AG04450 (cell line): ENCODE data around the gene RAE1. TPM values are rescaled to one million over a fixed set of nuclear protein-coding genes. Genes with fewer than 3 reads are reported as not detected.

Source experiments
- CTCF ChIA-PET: fragments of 300-600, 350-600 bp; formaldehyde crosslinking; extraction: SDS; loops from one replicate; lab custom pipeline; 2022; ENCODE audit warnings: antibody characterized with exemption, inconsistent platforms; lab: Charles Lee
- POLR2A ChIA-PET: fragments of 350-600 bp; formaldehyde crosslinking; extraction: SDS; loops from one replicate; lab custom pipeline; 2021; ENCODE audit warnings: antibody characterized with exemption, inconsistent platforms; lab: Yijun Ruan, JAX
- DNase-seq: peaks from one replicate; pipeline ENCODE4 v3.0.0-alpha.2; 2011; ENCODE audit warnings: low read depth, low spot score
- H3K27ac ChIP-seq: one replicate; pipeline ENCODE4 v1.5.1; 2012; ENCODE audit warnings: low read depth, low read length, control low read depth
- H3K27me3 ChIP-seq: one replicate; pipeline ENCODE4 v1.6.0; 2012; ENCODE audit warnings: low read length; ENCODE audit not compliant: control insufficient read depth, insufficient read depth
- H3K4me3 ChIP-seq: 2 replicates; pipeline ENCODE4 v1.5.1; 2011; ENCODE audit warnings: mild to moderate bottlenecking, low read depth, low read length, control low read depth
- H3K9me3 ChIP-seq: 2 replicates; pipeline ENCODE4 v1.5.1; 2012; ENCODE audit warnings: low read length; ENCODE audit not compliant: control insufficient read depth, insufficient read depth
- polyA plus RNA-seq: library from polyadenylated mRNA; depleted of rRNA; stranded (reverse); fragments of >200 nt; gene quantifications from 2 replicates; pipeline ENCODE4 v1.2.3, GENCODE V29; 2011
- TF ChIP-seq, protein P1 (sequence below): IDR thresholded peaks from 2 replicates; pipeline ENCODE4 v1.5.1; 2011; ENCODE audit warnings: low read depth, low read length, control low read depth, inconsistent platforms

RAE1 gene
- polyA plus RNA-seq, 1 experiment: 45.8 TPM

DNA sequence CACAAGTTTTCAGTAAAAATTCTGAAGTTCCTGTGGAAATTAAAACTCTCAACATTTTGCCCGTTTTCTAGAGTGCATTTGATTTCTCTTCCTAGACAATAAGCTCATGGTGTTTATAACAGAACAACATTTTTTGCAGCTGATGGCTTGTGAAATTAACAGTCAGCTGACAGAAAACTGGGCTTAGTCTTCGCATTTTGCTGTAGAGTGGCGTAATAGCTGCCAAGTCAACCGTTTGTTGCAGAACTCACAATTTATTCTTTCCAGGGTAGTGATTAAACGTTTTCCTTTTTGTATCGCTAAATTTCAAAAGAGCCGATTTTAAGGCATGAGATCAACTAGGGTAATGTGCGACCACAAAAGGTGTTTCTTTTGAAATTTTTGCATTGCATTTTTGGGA, 20.1 kb upstream of the RAE1 start:
- Histone ChIP-seq H3K9me3 (no peaks in the 10 kb centered on the region; the same call in 1 of the 2 replicates), H3K27me3 (peaks cover 8% of the 10 kb centered on the region), H3K27ac (no peak overlapping the region), H3K4me3 (no peak overlapping the region)
- ChIA-PET CTCF (no interaction called here), POLR2A (no interaction called here)
- TF ChIP-seq, protein P1, sequence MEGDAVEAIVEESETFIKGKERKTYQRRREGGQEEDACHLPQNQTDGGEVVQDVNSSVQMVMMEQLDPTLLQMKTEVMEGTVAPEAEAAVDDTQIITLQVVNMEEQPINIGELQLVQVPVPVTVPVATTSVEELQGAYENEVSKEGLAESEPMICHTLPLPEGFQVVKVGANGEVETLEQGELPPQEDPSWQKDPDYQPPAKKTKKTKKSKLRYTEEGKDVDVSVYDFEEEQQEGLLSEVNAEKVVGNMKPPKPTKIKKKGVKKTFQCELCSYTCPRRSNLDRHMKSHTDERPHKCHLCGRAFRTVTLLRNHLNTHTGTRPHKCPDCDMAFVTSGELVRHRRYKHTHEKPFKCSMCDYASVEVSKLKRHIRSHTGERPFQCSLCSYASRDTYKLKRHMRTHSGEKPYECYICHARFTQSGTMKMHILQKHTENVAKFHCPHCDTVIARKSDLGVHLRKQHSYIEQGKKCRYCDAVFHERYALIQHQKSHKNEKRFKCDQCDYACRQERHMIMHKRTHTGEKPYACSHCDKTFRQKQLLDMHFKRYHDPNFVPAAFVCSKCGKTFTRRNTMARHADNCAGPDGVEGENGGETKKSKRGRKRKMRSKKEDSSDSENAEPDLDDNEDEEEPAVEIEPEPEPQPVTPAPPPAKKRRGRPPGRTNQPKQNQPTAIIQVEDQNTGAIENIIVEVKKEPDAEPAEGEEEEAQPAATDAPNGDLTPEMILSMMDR: no peak
- no peak for DNase-seq

DNA sequence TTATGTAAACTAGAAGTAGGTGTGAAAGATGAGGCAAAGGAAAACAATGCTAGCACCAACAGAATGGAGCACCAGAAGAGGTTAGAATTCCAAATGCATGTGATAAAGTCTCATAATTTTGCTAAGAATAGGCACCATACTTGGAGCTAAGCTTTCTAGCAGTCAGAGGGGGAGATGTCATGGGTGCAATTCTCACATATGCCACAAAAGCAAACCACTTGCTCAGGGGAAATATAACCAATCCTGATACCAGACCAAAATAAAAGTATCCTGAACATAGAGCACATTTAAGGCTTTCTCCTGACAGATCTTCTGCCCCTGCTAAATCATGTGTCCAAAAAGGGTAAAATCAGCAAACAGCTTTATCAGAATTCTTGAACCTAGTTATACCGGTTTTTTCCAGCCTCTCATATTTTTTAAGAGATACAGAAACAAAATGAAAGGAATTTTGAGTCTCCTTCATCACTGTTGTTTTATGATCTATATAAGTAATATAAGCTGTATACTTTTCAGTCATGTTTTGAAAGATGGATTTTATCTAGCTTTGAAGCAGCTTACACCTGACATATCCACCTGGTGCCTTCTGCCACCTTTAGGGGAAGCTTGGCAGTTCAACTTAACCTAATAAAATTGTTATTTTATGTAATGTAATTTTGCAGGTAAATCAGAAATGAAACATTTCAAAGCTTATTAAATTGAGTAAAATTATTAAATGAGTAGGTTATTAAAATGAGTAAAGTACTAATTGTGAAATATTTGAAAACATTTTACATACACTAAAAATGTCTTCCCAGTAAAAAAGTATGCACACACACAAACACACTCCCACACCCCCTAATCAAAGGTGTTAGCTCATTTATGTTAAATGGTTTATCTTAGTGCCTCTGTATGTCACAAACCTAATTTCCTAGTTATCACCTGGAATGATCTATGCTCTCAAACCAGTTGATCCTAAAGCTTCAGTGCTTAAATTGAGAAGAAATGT, 18.7 kb upstream of the RAE1 start:
- Histone ChIP-seq H3K4me3 (no peak overlapping the region), H3K27me3 (peaks cover 8% of the 10 kb centered on the region), H3K27ac (no peak overlapping the region), H3K9me3 (no peaks in the 10 kb centered on the region; the same call in 1 of the 2 replicates)
- TF ChIP-seq, protein P1: no peak
- CTCF ChIA-PET: interaction anchor here (0.6 to 2.2 kb wide), 3 partner anchors 9 to 678 kb away, joined by 4 to 16 read pairs (median 5); no protein-coding TSS in a partner anchor
- DNase-seq: no peak
- POLR2A ChIA-PET: no interaction called here

DNA sequence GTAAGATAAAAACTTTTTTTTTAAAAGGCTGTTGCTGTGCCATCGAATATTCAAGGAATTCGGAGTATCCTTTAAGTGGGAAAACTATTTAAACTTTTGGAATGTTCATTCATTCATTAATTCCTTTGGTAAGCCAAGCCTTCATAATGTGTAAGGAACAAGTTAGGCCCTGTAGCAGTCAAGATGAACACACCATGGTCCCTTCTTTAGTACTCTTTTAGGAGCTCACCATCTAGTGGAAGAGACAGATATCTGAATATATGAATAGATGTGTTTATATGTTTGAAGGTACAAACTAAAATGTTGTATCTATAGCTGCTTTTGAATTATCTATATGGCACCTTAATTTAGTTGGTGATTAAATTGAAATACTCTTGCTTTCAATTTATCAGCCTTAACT, 15.7 kb upstream of the RAE1 start:
- no peak overlapping the region for H3K27ac ChIP-seq
- ChIA-PET POLR2A (no interaction called here), CTCF (no interaction called here)
- no peaks in the 10 kb centered on the region for H3K27me3 ChIP-seq
- TF ChIP-seq, protein P1: no peak
- DNase-seq: no peak
- H3K9me3 ChIP-seq: no peaks in the 10 kb centered on the region
- H3K4me3 ChIP-seq: no peak overlapping the region

DNA sequence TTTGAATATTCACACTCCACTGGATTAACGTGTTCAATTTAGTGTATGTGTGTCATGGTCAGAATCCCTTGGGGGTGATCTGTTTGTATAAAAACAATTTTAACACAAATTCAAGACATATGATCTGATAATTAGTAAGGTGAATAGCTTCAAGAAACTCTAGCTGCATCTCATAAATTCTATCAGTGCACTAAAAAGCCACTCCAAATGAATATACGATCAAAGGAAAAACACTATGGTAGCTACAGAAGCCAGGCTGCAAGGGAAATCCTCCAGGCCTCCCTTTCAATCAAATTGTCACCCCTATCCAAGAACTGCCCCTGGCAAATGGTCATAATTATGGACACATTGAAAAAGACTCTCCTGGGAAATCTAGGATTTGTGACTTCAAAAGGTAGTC, 9.4 kb upstream of the RAE1 start:
- ChIA-PET POLR2A (no interaction called here), CTCF (no interaction called here)
- TF ChIP-seq, protein P1: no peak
- no peak for DNase-seq
- H3K4me3 ChIP-seq: no peak overlapping the region
- no peak overlapping the region for H3K27ac ChIP-seq
- no peaks in the 10 kb centered on the region for H3K9me3 ChIP-seq
- no peaks in the 10 kb centered on the region for H3K27me3 ChIP-seq

DNA sequence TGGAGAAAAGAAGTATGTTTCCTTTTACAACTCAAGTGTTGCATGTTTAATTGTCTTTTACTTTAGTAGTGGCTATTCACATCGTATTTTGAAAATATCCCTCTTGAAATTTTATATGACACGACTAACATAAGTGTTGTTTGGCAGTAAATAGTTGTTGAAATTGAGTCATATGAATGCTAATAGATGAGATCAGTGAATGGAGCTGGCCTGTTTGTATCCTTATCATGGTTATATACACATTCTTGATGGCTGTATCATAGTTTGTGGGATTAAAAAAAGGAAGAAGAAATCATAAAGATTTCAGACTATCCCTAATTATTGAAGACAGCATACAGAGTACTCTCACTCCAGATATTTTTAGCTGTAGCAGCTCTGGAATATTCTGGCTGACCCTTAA, 8.2 kb upstream of the RAE1 start:
- no peak for DNase-seq
- Histone ChIP-seq H3K4me3 (no peak overlapping the region), H3K27ac (no peak overlapping the region), H3K9me3 (no peaks in the 10 kb centered on the region), H3K27me3 (no peaks in the 10 kb centered on the region)
- TF ChIP-seq, protein P1: no peak
- ChIA-PET POLR2A (no interaction called here), CTCF (no interaction called here)
